Esophagus squamous epithelium (tissue), 5 donors: ENCODE measurements around the gene GUCA1A. TPM values are rescaled to one million over a fixed set of nuclear protein-coding genes. Genes with fewer than 3 reads are reported as not detected.
"Not testable (repeated sequence)": the region's sequence is repeated elsewhere in the genome, so short reads cannot be mapped to it uniquely, and the experiment has no call there.

Experiments
- DNase-seq: peaks from one replicate; lab custom pipeline; 2025; lab: John Stamatoyannopoulos, UW
- H3K27ac ChIP-seq, 4 donors: fragments of 200-600 bp; sonication (generic); one replicate each; pipeline ENCODE4 v1.5.1; 2016 to 2019; ENCODE audit warnings: mild to moderate bottlenecking in 1 of 4
- H3K27me3 ChIP-seq, 4 donors: fragments of 200-600 bp; sonication (generic); 1 replicate in 3 of 4; 2 replicates in 1 of 4; pipeline versions ENCODE4 v1.5.1 to v1.6.0; 2017 to 2021; ENCODE audit warnings: antibody characterized with exemption in 1 of 4
- H3K36me3 ChIP-seq, 3 donors: fragments of 200-600 bp; sonication (generic); one replicate each; pipeline ENCODE4 v1.5.1; 2016 to 2019
- H3K4me1 ChIP-seq, 3 donors: fragments of 200-600 bp; sonication (generic); one replicate each; pipeline ENCODE4 v1.5.1; 2017 to 2019
- H3K4me3 ChIP-seq, 4 donors: fragments of 200-600 bp; sonication (generic); 1 replicate in 3 of 4; 2 replicates in 1 of 4; pipeline ENCODE4 v1.5.1; 2016 to 2019; ENCODE audit warnings: mild to moderate bottlenecking in 2 of 4, moderate library complexity in 1 of 4
- H3K9me3 ChIP-seq, 3 donors: fragments of 200-600 bp; sonication (generic); one replicate each; pipeline ENCODE4 v1.5.1; 2016 to 2019
- CTCF ChIP-seq, 6 experiments: fragments of 450-650 bp in 4 of 6; fragments of 200-600 bp in 2 of 6; sonication (generic) in 2 of 6; IDR thresholded peaks; one replicate each; pipeline ENCODE4 v1.5.1; 2016 to 2019; ENCODE audit warnings: antibody characterized with exemption in 6 of 6, mild to moderate bottlenecking in 4 of 6, moderate library complexity in 4 of 6
- POLR2A ChIP-seq, 4 donors: fragments of 450-650 bp; IDR thresholded peaks; one replicate each; pipeline ENCODE4 v1.6.1; 2017; ENCODE audit warnings: antibody characterized with exemption in 4 of 4, mild to moderate bottlenecking in 4 of 4, moderate library complexity in 3 of 4
- WGBS, 2 donors: methylation state at CpG; one replicate each; pipeline ENCODE4 v1.1.5; 2018; 5-methylcytosine and 5-hydroxymethylcytosine counted together
- intact Hi-C: fragments of 100-400 bp; cut with DNase I; formaldehyde crosslinking; loops from one replicate; pipeline ENCODE4 v1.15.0; 2022
- total RNA-seq, 4 donors: library from RNA; depleted of rRNA; stranded (reverse); fragments of >200 nt; gene quantifications; one replicate each; pipeline ENCODE4 v1.1.0, GENCODE V29; 2016
- donor health status: DM: yes; HTN: yes; CAD: no.

The GUCA1A gene
- total RNA-seq, 4 donors from 2014 or later = not detected

GRCh38 chr6:42204768-42205282 lies 31.7 kb downstream of the GUCA1A start:
- TF ChIP-seq POLR2A (IDR thresholded peaks at IDR 0.05) = no peak
- no peak for TF ChIP-seq CTCF (IDR thresholded peaks at IDR 0.05)
- Histone ChIP-seq H3K4me1 (peaks cover 0 to 26% (median 9%) of the 10 kb centered on the region in 3 donors), H3K27me3 (no peaks in the 10 kb centered on the region), H3K4me3 (no peak overlapping the region), H3K27ac (peak overlapping the region in 1 of 4 donors; percentile 45), H3K9me3 (no peaks in the 10 kb centered on the region), H3K36me3 (peaks cover 12 to 58% (median 12%) of the 10 kb centered on the region in 3 donors)
- intact Hi-C loops = no loop called here
- WGBS, 2 donors = 84 to 90% methylated on average over 3 to 4 of the region's 4 CpGs
- DNase-seq = no peak

- intact Hi-C loops, H3K9me3 ChIP-seq: not testable (repeated sequence)
- WGBS, 2 donors = 79 to 81% methylated on average over 2 of the region's 2 CpGs
Observed at GRCh38 chr6:42207559-42207958, 34.4 kb downstream of the GUCA1A start.

GRCh38 chr6:42210551-42210950 lies 37.4 kb downstream of the GUCA1A start:
- no peak for DNase-seq
- intact Hi-C loops = loop anchor here (10.0 kb wide), 1 partner anchor 46 kb away; no protein-coding TSS in a partner anchor
- Histone ChIP-seq H3K27me3 (no peaks in the 10 kb centered on the region), H3K36me3 (peaks cover 21 to 84% (median 33%) of the 10 kb centered on the region in 3 donors), H3K4me3 (no peak overlapping the region), H3K9me3 (no peaks in the 10 kb centered on the region), H3K4me1 (peaks cover 0 to 52% (median 22%) of the 10 kb centered on the region in 3 donors), H3K27ac (no peak overlapping the region)
- TF ChIP-seq POLR2A (IDR thresholded peaks at IDR 0.05) = no peak
- TF ChIP-seq CTCF (IDR thresholded peaks at IDR 0.05) = no peak
- WGBS, 2 donors = 67 to 80% methylated on average over 1 of the region's 1 CpG

More at GRCh38 chr6:42207559-42207958, 34.4 kb downstream of the GUCA1A start:
- Histone ChIP-seq H3K36me3 (peaks cover 21 to 83% (median 28%) of the 10 kb centered on the region in 3 donors), H3K4me1 (peaks cover 0 to 30% (median 14%) of the 10 kb centered on the region in 3 donors)
- H3K27me3 ChIP-seq, H3K27ac ChIP-seq, H3K4me3 ChIP-seq, DNase-seq: not testable (repeated sequence)

- H3K4me3 ChIP-seq = no peak overlapping the region
- intact Hi-C loops = loop anchor here (10.0 kb wide), 1 partner anchor 47 kb away; no protein-coding TSS in a partner anchor
- DNase-seq = no peak
- H3K4me1 ChIP-seq = peaks cover 5 to 63% (median 30%) of the 10 kb centered on the region in 3 donors
- 87 to 93% methylated on average over 6 of the region's 6 CpGs for WGBS, 2 donors
- no peaks in the 10 kb centered on the region for H3K27me3 ChIP-seq
- TF ChIP-seq CTCF (IDR thresholded peaks at IDR 0.05) = no peak
- no peak for TF ChIP-seq POLR2A (IDR thresholded peaks at IDR 0.05)
- H3K36me3 ChIP-seq = peaks cover 21 to 73% (median 33%) of the 10 kb centered on the region in 3 donors
- H3K27ac ChIP-seq = peak overlapping the region in 1 of 4 donors; percentile 39
- H3K9me3 ChIP-seq = no peaks in the 10 kb centered on the region
Observed at GRCh38 chr6:42211726-42212125, 38.6 kb downstream of the GUCA1A start.

GRCh38 chr6:42212442-42212841 lies 39.3 kb downstream of the GUCA1A start:
- peak overlapping the region in 2 of 4 donors; percentile 39 to 54 for H3K27ac ChIP-seq
- no peak overlapping the region for H3K4me3 ChIP-seq
- H3K9me3 ChIP-seq = no peaks in the 10 kb centered on the region
- H3K36me3 ChIP-seq = peaks cover 21 to 66% (median 33%) of the 10 kb centered on the region in 3 donors
- WGBS, 2 donors = 30 to 31% methylated on average over 3 of the region's 3 CpGs
- no peaks in the 10 kb centered on the region for H3K27me3 ChIP-seq
- DNase-seq = no peak
- TF ChIP-seq POLR2A (IDR thresholded peaks at IDR 0.05) (no peak), CTCF (IDR thresholded peaks at IDR 0.05) (no peak)
- peaks cover 10 to 69% (median 35%) of the 10 kb centered on the region in 3 donors for H3K4me1 ChIP-seq
- intact Hi-C loops = loop anchor here (10.0 kb wide), 1 partner anchor 48 kb away; no protein-coding TSS in a partner anchor

- not testable (repeated sequence) for H3K9me3 ChIP-seq, H3K27me3 ChIP-seq, DNase-seq
- peak overlapping the region in 3 of 4 donors; percentile 83 to 93 (median 92) for H3K27ac ChIP-seq
- intact Hi-C loops = loop anchor here (10.0 kb wide), 1 partner anchor 52 kb away; no protein-coding TSS in a partner anchor
- H3K4me3 ChIP-seq = peak overlapping the region; percentile 64 to 77 (median 69)
- WGBS, 2 donors = 75 to 83% methylated on average over 11 to 18 of the region's 18 CpGs
- peaks cover 0 to 27% (median 8%) of the 10 kb centered on the region in 3 donors for H3K36me3 ChIP-seq
- H3K4me1 ChIP-seq = peaks cover 10 to 77% (median 30%) of the 10 kb centered on the region in 3 donors
Observed at GRCh38 chr6:42216495-42216894, 43.3 kb downstream of the GUCA1A start.
